Astrocyte of the hippocampus (primary cell): ENCODE data around the gene SVIL.
A peak's percentile ranks its signal among the peaks of the same experiment; 100 is the strongest.
"Not testable (repeated sequence)": the region's sequence is repeated elsewhere in the genome, so short reads cannot be mapped to it uniquely, and the experiment has no call there.

Experiments
- DNase-seq: peaks from one replicate; pipeline ENCODE4 v3.0.0; 2011; ENCODE audit warnings: low read depth, low spot score

SVIL gene

DNA sequence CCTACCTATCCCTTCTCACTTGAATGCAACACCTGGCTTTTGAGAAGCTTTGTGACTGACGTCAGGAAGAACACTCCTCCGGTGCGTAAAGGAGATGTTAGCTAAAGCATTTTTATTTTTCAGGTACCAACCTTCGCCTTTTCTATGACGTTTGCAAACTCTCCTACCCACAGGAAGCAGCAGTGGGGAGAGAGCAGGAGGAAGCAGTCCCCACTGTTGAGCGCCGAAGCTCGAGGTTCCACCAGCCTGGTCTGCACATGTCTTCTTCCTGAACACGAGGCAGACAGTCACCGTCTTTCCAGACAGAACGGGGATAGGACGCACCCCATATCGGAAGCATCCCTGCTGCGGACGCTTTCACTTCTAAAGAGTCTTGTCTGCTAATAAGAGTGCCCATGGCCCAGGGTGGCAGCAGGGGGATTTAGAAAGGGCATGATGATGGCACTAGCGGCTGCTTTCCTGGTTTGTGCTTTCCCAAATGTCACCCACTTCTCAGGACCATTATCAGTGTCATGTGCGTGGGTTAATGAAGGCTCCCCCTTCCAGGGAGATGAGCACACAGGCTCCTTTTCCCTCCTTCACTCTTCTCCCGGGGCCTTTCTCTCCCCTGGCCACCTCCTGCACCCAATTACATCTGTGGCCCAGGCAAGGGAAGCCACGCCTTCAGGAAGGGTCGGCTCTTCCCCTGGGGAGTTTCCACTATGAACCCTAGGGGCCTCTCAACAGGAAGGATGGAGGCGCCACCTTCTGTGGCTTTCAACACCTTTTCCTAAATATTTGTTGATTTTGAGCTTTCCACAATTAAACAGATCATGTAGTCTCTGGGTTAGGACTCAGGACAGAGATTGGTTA, 147.5 kb downstream of the SVIL start:
- not testable (repeated sequence) for DNase-seq

DNA sequence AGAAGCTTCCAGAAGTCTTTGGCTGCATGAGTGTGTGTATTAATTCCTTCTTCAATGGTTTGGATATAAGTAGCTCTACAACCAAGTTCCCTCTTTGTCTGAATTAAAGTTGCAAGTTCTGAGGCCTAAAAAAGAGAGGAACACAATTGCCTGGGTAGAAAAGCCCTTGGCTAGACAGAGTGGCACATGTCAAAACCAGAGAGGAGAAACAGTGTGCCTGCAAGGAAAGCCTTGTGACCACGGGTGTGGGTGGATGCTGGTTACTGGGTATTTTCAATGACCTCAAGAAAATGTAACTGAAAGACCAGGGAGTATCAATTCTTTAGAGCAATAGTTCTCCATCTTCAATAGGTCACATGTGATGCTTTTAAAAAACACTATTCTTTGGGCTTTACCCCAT, 148.3 kb downstream of the SVIL start:
- no peak for DNase-seq

DNA sequence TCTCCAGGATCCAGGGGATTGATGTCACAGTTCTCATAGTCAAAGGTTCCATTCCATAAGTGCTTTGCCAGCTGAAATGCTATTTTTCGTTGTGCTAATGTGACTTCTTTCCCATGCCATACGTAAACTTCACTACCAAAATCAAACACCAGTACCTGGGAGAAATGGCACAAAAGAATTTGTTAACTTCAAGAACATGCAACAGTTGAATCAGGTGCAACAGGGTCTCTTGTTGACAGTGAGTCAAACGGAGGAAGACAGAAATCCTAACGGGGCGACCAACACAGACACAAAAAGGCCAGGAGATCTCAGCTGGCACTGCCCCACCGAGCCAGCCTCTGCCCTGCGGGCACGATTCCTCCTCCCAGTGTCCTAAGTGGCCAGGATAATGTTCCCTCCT, 150.1 kb downstream of the SVIL start:
- not testable (repeated sequence) for DNase-seq

DNA sequence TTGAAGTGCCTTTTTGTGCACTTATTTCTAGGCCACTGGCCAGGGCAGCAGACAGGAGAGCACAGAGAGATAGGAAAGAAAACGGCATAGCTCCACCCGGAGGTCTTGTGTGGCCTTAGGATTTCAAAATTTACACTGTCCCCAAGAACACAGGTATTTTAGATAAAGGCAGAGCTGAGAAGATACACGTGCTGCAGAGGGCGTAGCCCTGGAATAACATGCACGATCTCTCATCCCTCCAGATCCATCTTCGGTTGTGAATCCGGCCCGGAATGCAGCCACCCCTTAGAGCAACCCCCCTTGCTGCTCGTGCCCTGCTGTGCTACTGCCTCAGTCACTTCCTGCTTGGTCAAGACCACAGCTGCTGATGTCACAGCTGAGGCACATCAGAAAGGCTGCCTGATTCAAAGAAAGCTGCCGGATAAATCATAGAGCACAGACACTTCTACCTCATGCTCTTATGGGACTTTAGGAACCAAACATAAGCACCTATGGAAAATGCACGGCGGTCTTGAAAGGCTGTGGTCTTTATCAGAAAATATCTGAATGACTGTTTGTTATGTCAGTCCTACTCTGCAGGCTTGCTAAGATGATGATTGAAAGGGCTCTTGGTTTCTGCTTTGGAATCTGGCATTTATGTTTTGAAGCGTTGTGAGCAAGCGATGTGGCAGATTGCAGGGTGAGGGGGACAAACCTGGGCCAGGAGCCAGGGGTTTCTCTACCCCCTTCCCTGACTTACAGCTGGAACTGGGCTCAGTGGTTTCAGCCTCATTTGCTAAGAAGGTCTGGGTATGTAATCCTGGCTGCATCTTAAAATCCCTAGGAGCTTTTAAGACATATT, 152.0 kb downstream of the SVIL start:
- DNase-seq, result peak; percentile 76

DNA sequence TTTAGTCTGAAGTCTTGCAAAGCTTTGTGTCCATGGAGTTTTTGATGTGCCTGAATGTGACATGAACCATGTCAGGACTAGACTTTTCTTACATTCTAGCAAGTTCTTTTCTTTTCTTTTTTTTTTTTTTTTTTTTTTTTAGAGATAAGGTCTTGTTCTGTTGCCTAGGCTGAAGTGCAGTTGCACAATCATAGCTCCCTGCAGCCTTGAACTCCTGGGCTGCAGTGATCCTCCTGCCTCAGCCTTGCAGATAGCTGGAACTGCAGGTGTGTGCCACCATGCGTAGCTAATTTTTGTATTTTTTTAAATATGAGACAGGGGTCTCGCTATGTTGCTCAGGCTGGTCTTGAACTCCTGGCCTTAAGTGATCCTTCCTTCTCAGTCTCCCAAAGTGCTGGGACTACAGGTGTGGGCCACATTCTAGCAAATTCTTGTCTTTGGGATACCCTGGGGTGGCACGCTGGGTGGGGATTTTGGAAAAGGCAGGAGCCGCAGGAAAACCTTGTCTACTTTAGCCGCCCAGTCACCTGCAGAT, 152.8 kb downstream of the SVIL start:
- DNase-seq, result no peak

DNA sequence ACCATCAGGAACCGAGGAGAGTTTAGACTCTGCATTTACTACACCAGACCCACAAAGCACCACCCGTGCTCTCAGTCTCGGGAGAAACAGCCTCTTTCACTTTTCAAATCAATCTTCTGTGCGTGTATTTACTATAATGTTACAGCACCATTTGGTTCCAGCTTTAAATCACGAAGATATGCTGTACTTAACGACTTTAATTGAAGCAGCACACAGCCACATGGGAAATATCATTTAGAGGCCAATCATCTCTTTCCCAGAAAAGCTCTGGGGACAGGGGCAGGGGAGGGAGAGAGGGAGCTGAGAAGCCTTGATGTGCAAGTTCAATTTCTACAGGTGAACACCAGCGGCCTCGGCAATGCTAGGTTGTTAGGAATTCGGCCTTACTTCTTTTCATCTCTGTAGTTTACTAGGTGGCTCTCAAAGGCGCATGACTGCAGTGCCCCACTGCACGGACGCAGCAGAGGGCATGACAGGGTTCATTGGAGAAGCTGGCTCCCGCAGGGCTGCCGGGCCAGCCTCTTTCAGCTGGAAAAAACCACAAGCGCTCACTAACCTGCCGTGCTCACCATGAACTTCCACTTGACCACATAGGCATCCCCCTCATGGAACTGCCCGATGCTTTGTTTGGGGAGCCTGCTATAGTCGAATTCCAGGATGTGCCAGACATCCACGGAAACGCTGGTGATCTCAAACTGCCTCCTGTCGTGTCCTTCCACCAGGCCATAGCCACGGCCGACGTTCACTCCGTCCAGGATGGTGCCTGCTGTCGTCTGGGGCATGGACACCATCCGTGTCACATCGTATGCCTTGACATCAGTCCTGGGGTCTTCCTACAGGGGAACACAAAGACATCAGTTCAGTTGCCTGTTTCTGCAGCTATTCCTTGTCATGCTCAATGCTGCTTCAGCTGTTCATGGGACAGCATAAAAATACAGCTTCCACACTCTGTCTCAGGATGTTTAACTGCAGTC, 154.5 kb downstream of the SVIL start:
- DNase-seq, result no peak

DNA sequence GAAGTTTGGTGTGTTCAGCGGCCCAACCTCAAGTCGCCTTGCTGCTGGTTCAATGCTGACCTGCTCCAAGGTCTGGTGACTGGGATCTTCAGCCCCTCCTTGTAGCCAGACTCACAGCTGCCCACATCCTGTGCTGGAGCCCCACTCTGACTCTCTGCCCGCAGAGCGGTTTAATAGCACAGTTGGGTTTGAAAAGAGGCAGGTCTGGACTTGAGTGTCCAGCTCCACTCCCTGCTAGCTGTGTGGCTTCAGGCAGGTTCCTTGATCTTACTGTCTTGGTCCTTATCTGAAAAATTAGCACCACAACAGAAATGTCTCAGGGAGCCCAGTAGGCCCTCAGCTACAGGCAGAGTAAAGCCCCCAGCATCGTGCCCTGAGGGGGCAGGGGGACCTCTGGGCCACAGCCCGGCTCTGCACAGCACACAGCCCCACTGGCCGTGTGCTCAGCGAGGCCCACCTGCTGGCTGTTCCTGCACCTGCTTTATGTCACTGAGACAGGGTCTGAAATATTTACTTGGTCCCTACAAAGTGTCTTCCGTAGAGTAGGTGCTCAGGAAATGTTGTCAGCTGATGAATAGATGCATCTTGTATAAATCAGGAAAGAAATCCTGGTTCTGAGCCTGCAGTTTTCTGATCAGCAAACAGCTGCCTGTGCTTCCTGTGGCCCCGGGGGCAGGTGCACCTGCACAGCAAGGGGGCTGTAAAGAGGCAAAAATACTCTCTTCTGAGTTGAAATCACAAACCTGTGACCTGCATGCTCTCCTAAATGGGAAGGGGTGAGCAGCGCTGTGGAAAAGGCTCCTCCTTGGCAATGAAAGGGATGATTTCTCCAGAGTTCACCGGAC, 155.5 kb downstream of the SVIL start:
- DNase-seq, result peak; percentile 38

DNA sequence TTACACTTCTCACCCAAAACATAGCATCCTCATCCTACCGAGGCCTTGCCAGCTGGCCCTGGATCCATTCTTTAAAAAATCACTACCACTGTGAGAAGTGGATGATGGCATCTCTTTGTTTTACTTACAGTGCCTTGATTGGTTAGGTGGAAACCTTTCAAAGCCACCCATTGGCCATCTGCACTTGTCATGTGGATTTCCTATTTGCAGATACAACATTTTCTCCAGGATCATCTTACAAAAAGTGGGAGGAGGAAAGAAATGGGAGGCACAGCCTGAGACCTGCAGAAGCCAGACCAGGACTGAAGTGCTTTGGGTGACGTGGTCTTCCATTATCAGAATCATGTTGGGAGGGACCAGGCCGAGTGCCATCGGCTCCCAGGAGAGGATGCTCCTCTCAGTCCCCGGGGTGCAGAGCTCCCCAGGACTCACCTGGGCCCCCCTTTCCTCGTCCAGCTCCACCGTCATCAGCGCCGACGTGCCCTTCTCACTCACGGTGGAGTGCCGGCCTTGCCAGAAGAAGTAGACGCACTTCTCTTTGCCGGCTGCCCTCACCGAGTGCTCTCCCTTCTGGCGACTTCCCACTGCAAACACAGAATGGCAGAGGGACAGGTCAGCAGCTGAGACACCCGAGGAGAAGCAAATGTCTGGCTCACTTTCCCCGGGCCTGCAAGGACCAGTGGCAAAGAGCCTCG, 161.2 kb downstream of the SVIL start:
- DNase-seq, result no peak

DNA sequence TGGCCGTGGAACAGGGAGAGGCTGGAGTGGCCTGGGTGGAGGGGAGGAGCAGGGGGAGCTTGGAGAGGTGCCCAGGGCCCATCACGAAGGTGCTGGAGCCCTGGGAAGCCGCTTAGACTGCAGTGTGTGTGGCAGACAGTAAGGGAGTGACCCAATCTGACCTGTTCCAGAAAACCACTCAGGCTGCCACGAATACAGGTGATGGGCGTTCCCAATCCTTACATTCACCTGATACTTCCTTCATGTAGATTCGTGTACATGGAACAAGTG, 161.7 kb downstream of the SVIL start:
- DNase-seq, result no peak

DNA sequence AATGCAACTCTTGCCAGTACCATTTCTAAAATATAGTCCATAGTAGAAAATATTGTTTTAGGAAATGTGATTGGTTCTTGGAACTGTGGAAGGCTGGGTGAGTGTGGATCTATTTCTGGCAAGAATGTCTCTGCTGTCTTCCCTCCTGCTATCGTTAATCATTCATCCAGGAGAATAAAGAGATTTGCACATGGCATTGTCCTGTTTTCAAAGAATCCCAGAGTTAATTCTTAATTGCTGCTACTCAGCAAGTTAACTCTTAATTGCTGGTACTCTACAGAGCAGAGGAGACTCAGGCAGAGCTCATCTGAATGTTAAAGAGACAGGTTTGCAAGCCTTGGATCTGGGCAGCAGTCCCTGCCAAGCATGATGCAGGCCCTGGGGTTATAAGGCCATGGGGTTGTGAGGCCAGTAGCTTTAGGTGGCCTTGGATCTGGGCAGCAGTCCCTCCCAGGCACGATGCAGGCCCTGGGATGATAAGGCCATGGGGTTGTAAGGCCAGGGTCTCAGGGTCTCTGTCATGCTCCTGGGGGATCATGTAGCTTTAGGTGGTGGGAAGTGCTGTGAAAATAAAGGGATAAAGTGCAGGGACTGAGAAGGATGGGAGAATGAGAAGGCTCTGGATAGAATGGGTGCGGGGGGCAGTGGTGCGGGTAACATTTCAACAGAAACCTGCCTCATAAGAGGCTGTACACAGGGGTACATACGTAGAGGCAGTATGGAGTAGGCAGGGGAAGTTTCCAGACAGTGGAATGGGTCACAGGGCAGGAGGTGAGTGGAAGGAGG, 162.3 kb downstream of the SVIL start:
- DNase-seq, result no peak

DNA sequence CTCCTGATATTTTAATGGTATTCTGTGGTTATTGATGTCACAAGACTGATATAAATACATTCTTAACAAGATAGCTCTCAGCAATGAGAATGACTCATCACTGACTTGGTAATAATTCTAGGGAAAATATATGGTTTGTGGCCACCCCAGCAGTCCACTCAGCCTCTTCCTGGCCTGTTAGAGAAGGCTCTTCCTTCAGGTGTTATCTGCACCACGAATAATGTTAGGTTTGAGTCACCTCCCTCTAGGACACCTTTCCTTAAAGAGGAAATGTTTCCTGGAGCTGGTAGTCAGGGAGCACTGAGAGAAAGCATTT, 163.3 kb downstream of the SVIL start:
- DNase-seq, result peak; percentile 56

DNA sequence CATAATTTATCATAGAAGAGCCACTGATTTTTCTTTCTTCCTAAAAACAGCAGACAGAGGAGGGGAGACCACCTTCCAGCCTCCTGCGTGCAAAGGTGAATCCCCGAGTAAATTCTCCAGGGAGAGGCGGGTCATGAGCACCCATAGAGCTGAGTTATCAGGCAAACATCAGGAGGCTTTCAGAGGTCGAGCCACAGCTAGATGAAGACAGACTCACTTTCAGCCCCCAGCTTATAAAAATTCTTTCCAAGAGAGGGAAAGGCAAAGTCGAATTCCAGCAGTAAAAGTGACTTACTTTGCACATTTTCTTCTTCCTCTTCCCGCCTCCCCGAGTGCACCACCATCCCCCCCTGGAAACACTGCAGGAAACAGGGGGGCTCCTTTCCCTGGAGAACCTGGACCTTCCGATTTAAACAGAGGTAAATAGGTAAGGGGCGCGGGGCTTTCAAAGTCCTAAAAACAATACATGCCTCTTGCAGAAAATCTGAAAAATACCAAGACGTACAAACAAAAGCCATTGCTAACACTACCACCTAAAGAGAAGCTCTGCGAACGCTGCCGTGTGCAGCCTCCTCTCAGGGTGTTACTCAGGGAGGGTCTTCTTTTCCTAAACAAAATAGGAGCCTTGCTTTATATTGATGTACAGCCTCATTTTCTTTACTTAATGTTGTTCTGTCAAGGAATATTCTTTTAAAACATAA, 163.8 kb downstream of the SVIL start:
- no peak for DNase-seq

DNA sequence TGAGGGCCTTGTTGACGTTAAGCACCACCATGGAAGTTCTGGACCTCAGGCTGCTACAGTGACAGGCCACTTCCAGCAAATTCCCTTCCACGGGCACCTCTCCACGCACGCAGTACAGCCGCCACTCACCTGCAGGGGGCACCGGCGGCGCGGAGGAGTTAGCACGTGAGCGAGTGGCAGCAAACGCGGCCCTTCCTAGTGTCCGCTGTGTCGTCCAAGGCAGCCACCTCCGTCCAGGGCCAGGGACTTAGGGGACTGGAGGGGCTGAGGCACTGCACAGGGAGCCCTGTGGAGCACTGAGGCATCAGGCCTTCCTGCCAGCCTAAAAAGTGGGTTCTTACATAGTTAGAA, 164.4 kb downstream of the SVIL start:
- DNase-seq, result no peak

DNA sequence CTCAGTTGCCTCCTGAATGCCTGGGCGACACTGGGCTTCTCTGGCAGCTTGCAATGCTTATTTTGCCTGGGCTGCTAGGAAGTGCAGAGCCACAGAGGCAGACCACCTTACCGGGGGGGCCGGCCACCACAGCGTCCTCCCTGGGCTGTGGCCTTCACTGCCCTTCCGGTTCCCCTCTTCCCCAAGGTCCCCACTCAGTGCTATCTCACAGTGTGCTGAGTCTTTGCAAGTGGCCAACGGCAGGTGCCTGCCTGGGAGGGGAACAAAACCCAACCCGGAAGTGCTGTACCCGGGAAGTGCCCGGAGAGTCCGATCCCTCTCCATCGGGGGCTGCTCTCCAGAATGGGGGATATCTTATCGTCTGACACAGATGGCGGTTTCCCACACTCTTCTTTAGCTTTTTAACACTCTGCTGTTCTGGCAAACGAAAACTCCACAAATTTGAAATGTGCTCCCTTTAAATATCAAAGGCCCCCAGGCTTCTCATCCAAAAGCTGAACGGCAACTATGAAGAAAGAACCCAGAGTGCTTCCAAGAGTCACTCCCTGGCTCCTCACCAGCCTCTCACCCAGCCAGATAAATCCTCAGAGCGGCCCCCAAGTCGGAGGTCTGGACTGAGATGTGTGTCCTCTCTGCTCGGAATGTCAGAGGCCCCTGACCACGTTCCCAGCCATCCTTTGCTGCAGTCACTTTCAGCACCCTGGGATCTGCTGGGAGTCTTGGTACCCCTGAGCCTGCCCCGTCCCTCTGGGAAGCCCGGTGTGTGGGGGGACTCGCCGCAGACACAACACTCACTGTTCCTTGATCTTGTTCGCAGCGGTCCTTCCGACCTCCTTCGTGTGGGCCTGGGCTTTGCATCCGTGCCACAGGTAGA, 165.1 kb downstream of the SVIL start:
- DNase-seq, result no peak

DNA sequence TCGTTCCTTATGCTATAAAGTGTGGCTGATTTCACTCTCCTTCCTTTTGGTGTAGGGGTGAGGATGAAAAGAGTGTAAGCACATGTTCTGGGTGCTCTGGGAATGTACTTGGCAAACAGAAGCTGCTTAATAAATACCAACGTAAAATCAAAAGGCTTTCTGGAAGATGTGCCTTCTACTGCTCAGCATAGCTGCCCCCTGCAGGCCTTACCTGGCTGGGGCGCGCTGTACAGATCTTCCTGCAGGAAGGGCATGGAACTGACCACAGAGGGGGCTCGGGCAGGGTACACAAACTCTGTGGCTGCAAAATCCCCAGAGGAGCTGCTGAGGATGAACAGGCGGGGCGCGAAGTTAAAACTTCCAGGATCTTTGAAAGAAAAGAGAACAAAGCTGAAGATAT, 169.4 kb downstream of the SVIL start:
- no peak for DNase-seq

DNA sequence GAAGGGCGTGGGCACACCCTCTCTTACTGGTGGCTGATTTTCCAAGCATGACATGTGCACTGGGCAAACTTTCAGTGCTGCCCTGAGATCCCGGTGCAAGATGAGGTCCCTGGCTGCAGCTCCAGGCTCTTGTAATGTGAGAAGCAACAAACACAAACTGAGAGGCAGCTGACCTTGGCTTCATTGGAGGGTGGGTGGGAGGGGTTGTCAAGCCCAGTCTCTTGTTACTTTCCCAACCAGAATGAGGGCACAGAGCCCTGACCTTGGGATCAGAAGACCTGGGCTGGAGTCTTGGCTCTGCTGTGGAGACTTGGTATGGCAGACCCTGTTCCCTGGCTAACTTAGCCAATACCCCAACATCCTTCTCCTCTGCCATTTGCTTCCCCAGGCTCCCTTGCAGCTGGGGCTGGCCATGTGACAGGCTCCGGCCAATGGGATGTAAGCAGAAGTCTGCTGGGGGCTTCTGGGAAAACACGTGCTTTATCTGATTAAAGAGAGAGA, 170.1 kb downstream of the SVIL start:
- DNase-seq, result not testable (repeated sequence)

DNA sequence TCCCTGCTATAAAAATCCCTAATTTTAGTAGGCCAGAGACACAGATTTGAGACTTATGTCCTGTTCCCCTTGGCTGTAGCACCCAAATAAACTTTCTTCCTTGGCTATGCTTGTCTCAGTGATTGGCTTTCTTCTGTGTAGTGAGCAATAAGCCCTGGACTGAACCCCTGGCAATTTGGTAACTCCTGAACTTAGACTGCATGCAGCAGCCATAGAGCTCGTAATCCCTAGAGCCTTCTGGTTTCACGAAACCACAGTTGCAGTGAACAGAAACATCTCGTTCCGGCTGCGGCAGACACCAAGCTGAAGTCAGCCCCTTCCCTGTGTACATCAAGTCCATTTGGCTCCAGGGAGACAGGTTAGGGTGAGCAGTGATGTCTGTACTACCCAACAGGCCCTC, 173.7 kb downstream of the SVIL start:
- DNase-seq, result no peak

DNA sequence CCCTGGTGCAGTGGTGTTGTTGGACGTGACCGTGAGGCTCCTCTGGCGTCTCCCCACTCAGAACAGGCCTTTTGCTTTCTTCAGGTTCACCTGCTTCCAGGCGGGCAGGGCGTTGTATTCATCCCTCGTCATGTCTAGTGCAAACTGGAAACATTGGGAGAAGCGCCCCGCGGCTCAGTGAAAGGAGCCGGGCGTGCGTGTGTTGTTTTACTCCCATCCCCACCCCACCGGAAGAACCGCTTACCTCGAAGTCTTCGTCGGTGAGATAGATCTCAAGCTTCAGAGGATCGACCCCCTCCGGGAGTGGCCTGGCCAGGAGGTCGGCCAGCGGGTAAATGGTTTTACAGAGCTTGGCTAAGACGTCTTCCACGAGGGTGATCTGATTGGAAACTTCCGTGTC, 176.6 kb downstream of the SVIL start:
- DNase-seq, result not testable (repeated sequence)
